ENCODE data around the gene ARMC10.
"Not testable (repeated sequence)": the region's sequence is repeated elsewhere in the genome, so short reads cannot be mapped to it uniquely, and the experiment has no call there.

ARMC10 gene

DNA sequence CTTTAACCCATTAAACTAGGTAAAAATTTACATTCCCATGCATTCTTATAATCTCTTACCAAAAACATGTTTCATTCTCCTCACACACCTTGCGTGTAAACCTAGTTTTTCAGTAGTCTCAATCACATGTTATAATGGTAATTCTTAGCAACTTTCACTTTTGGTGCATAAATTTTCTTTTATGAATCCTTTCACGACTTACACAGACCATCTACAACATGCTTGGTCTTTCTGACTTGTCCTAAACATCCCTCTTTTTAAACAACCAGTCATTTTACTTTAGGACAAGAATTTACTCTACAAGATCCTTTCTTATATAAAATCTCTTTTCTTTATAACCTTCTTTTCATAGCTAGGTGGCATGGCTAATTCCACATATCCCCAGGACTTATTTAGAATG is 26.1 kb upstream of the ARMC10 start:
- DNase-seq (ENCODE audit: low spot score): no peak
- TF ChIP-seq, protein P1, sequence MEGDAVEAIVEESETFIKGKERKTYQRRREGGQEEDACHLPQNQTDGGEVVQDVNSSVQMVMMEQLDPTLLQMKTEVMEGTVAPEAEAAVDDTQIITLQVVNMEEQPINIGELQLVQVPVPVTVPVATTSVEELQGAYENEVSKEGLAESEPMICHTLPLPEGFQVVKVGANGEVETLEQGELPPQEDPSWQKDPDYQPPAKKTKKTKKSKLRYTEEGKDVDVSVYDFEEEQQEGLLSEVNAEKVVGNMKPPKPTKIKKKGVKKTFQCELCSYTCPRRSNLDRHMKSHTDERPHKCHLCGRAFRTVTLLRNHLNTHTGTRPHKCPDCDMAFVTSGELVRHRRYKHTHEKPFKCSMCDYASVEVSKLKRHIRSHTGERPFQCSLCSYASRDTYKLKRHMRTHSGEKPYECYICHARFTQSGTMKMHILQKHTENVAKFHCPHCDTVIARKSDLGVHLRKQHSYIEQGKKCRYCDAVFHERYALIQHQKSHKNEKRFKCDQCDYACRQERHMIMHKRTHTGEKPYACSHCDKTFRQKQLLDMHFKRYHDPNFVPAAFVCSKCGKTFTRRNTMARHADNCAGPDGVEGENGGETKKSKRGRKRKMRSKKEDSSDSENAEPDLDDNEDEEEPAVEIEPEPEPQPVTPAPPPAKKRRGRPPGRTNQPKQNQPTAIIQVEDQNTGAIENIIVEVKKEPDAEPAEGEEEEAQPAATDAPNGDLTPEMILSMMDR (IDR thresholded peaks at IDR 0.05): no peak
- H3K27ac ChIP-seq: no peak overlapping the region
- H3K4me3 ChIP-seq: no peak overlapping the region

DNA sequence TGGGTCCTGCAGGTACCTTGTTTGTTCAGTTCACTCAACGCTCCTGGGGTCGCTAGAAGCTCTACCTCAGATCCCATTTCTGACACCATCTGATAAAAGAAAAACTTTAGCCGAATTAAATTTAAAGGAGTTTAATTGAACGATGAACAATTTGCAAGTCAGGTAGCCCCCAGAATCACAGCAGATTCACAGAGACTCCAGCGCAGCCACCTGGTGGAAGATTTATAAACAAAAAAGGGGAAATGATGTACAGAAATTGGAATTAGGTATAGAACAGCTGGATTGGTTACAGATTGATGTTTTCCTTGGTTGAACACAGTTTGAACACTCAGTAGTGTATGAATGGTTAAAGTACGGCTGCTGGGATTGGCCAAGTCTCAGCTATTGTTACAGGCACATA is 23.4 kb upstream of the ARMC10 start:
- DNase-seq (ENCODE audit: low spot score): no peak
- Histone ChIP-seq H3K4me3 (no peak overlapping the region), H3K27ac (no peak overlapping the region)
- TF ChIP-seq, protein P1 (IDR thresholded peaks at IDR 0.05): no peak

DNA sequence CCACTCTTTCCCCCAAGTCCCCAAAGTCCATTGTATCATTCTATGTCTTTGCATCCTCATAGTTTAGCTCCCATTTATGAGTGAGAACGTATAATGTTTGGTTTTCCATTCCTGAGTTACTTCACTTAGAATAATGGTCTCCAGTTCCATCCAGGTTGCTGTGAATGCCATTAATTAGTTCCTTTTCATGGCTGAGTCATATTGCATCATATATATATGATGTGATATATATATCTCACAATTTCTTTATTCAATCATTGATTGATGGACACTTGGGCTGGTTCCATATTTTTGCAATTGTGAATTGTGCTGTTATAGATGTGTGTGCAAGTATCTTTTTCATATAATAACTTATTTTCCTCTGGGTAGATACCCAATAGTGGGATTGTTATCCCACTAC is 18.9 kb upstream of the ARMC10 start:
- not testable (repeated sequence) for H3K4me3 ChIP-seq; H3K27ac ChIP-seq; DNase-seq (ENCODE audit: low spot score)

DNA sequence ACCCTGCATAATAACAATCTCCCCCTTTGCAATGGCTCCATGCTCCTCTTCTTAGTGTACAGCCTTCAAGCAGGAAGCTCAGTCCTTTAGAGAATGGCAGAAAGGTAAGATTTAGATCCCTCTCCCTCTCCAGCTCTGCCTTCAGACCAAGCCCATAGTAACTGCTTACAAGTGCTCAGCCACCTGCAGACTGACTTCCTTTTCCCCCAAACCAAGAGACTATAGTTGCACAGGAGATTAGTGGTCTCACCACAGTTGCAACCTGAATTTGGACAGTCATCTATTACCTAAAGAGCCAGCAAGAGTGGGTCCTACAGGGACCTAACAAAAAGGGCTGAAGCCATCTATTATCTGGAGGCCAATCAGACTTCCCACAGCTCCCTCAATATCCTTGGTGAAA is 16.8 kb upstream of the ARMC10 start:
- no peak overlapping the region for H3K27ac ChIP-seq
- TF ChIP-seq, protein P1 (IDR thresholded peaks at IDR 0.05): no peak
- H3K4me3 ChIP-seq: no peak overlapping the region
- DNase-seq (ENCODE audit: low spot score): no peak

DNA sequence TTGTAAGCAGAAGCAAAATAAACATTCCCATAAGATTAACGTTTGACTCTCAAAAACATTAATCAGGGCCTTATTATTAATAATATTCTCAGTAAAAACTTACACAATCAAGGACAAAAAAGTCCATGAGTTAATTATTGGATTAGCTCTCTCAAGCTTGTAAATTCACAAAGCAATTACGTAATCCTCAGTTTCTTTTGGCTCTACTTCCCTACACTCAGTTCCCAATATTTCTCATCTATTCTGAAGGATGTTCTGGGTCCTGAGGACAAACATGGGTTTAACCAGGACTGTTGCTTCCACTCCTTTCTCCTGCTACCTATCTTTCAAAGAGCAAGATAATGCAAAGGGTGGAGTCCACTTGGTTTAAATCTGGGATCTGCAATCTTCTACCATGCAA is 15.5 kb upstream of the ARMC10 start:
- Histone ChIP-seq H3K4me3 (no peak overlapping the region), H3K27ac (no peak overlapping the region)
- DNase-seq (ENCODE audit: low spot score): no peak
- TF ChIP-seq, protein P1 (IDR thresholded peaks at IDR 0.05): no peak

DNA sequence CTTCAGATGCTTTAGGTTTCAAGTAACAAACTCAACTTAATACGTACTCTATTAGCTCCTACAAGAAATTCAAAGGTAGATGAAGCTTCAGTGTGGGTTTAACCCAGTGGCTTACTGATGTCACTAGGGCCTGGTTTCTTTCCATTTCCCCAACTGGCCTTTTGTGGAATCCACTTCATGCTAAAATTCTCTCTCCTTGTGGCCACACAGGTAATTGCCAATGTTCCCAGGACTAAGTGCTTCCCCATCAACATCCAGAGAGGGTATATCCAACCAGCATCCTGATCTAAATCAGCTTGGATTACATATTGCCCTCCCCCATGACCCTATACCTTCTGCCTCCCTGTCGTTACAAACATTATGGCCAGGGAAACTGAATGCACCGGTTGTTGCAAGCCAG is 11.0 kb upstream of the ARMC10 start:
- H3K4me3 ChIP-seq: no peak overlapping the region
- DNase-seq (ENCODE audit: low spot score): no peak

DNA sequence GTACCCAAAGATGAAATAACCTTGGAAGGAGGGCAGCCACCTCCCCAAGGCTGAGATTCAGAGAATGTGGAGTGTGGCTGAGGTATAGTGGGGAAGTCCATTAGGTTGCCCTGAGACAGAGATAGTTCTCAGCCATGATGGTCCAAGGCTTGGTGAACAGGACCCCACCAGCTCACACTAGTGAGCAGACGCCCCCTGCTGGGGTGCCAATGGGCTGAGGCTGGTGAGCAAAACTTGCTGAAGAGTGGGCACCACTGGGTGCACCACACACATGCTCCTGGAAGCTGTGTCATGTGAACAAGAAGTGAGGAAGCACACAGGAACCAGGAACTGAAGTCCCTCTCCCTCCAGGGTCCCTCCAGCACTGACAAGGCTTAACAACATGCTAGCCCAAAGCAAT is 9.3 kb upstream of the ARMC10 start:
- Histone ChIP-seq H3K27ac (no peak overlapping the region), H3K4me3 (no peak overlapping the region)
- TF ChIP-seq, protein P1 (IDR thresholded peaks at IDR 0.05): no peak
- no peak for DNase-seq (ENCODE audit: low spot score)

More for the DNA sequence above, 11.0 kb upstream of the ARMC10 start:
- TF ChIP-seq, protein P1 (IDR thresholded peaks at IDR 0.05): no peak
- no peak overlapping the region for H3K27ac ChIP-seq

Data from coronary artery (tissue), 2 donors.